Measurements from ENCODE around the gene PSMD13. TPM values are rescaled to one million over a fixed set of nuclear protein-coding genes. Genes with fewer than 3 reads are reported as not detected.

PSMD13 gene
- total RNA-seq, 1 donor from 2014 or later: 136 TPM

DNA sequence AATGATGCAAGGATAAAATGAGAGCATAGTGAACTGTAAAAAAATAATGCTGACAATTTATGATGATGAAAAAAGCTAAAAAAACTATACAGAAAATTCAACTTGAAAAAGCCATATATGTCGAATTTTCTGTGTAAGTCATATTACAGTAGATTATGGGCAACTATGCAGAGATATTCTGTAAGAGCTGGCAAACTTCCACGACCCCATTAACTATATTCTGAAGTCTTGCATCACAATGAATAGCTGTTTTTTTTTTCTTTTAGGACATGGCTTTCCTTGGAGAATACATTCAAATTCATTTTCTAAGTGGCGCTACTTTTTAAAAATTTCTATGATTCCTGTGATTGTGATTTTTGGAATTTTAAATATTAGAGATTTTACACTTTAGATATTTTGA is 18.4 kb downstream of the PSMD13 start:
- Mint-ChIP-seq H3K9me3 (ENCODE audit: unreplicated experiment) (peaks cover 12% of the 10 kb centered on the region), H3K4me1 (ENCODE audit: low read depth, unreplicated experiment) (peaks cover 27% of the 10 kb centered on the region), H3K27me3 (ENCODE audit: unreplicated experiment) (peaks cover 6% of the 10 kb centered on the region)

DNA sequence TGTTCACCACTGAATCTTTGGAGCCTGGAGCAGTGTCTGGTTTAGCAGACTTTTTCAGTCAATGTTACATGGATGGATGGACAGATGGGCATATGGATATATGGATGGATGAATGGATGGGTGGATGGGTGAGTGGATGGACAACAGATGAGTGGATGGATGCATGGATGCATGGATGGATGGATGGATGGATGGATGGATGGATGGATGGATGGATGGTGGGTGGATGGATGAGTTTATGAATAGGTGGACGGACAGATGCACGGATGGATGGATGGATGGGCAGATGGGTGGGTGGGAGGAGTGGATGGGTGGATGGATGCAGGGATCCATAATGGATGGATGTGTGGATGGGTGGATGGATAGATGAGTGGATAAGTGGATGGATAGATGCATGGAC is 19.0 kb downstream of the PSMD13 start:
- TF ChIP-seq, protein P1, sequence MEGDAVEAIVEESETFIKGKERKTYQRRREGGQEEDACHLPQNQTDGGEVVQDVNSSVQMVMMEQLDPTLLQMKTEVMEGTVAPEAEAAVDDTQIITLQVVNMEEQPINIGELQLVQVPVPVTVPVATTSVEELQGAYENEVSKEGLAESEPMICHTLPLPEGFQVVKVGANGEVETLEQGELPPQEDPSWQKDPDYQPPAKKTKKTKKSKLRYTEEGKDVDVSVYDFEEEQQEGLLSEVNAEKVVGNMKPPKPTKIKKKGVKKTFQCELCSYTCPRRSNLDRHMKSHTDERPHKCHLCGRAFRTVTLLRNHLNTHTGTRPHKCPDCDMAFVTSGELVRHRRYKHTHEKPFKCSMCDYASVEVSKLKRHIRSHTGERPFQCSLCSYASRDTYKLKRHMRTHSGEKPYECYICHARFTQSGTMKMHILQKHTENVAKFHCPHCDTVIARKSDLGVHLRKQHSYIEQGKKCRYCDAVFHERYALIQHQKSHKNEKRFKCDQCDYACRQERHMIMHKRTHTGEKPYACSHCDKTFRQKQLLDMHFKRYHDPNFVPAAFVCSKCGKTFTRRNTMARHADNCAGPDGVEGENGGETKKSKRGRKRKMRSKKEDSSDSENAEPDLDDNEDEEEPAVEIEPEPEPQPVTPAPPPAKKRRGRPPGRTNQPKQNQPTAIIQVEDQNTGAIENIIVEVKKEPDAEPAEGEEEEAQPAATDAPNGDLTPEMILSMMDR (IDR thresholded peaks at IDR 0.05; ENCODE audit: partially characterized antibody, unreplicated experiment): no peak
- no peak for DNase-seq
- Mint-ChIP-seq H3K27me3 (ENCODE audit: unreplicated experiment) (peaks cover 6% of the 10 kb centered on the region), H3K4me1 (ENCODE audit: low read depth, unreplicated experiment) (peaks cover 27% of the 10 kb centered on the region), H3K27ac (ENCODE audit: unreplicated experiment) (no peak overlapping the region), H3K36me3 (ENCODE audit: unreplicated experiment) (peaks cover 8% of the 10 kb centered on the region), H3K9me3 (ENCODE audit: unreplicated experiment) (peaks cover 12% of the 10 kb centered on the region), H3K4me3 (ENCODE audit: unreplicated experiment) (no peak overlapping the region)

More for the DNA sequence above, 18.4 kb downstream of the PSMD13 start:
- Mint-ChIP-seq H3K36me3 (ENCODE audit: unreplicated experiment) (peaks cover 8% of the 10 kb centered on the region), H3K4me3 (ENCODE audit: unreplicated experiment) (no peak overlapping the region), H3K27ac (ENCODE audit: unreplicated experiment) (no peak overlapping the region)
- DNase-seq: no peak
- TF ChIP-seq, protein P1 (IDR thresholded peaks at IDR 0.05; ENCODE audit: partially characterized antibody, unreplicated experiment): no peak

DNA sequence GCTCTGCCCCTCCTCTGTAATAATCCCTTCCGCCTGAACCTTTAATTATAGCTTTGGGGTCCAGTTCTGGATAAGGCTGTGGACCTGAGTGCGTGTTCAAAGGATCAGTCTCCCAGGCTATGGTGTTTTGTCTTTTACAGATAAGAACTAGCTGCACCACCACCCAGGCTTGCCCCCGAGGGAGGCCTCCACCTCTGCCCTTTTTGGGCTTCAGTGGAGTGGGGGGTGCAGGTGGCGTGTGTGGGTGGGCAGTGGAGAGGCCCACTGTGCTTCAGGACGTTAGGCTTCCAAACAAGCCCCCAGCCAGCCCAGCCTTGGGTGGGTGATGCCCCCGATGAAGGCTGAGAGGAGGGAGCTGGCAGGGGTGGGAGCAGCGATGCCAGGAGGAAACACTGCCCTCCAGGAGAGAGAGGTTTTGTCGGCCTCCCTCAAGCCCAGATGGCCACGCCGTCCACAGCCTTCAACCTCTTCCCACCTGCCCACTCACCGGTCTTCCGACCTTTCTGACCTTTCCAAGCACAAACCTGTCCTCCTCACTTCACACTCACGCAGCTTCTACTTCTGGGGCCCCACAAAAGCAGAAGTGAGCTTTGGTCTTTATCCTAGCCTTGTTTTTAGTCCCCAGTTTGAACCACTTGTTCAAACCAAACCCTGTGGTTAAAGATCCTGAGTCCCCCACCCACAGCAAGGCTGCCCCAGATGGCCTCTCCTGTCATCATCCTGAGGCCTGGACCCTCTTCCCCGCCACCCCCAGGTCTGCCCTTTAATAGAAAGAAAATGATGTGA is 20.4 kb downstream of the PSMD13 start:
- no peak overlapping the region for H3K27ac Mint-ChIP-seq (ENCODE audit: unreplicated experiment)
- peaks cover 3% of the 10 kb centered on the region for H3K27me3 Mint-ChIP-seq (ENCODE audit: unreplicated experiment)
- H3K4me3 Mint-ChIP-seq (ENCODE audit: unreplicated experiment): no peak overlapping the region
- H3K4me1 Mint-ChIP-seq (ENCODE audit: low read depth, unreplicated experiment): peaks cover 15% of the 10 kb centered on the region
- H3K9me3 Mint-ChIP-seq (ENCODE audit: unreplicated experiment): peaks cover 7% of the 10 kb centered on the region
- TF ChIP-seq, protein P1 (IDR thresholded peaks at IDR 0.05; ENCODE audit: partially characterized antibody, unreplicated experiment): no peak
- H3K36me3 Mint-ChIP-seq (ENCODE audit: unreplicated experiment): peaks cover 10% of the 10 kb centered on the region
- no peak for DNase-seq

DNA sequence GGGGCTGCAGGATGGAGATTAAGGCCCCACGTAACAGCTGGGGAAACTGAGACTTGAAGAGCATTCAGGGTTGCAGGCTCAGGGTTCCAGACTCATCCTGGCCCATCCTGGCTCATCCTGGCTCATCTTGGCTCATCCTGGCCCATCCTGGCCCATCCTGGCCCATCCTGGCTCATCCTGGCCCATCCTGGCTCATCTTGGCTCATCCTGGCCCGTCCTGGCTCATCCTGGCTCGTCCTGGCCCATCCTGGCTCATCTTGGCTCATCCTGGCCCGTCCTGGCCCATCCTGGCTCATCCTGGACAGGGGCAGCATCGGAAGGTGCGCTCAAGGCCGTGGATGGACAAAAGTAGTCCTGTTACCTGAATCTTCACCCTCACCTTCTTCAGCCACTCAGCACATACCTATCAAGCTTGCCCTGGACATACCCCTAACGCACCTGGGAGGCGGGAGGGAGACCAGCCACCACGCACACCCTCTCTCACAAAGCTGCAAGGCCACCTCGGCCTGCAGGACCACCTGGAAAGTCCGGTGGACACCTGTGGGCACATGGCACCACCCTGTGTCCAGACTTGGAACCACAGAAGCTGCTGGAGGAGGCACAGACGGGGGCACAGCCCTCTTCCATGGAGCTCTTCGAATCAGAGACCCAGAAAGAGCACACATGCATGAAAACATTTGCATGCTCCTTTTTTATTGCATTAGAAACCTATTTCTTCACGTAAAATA is 21.2 kb downstream of the PSMD13 start:
- Mint-ChIP-seq H3K36me3 (ENCODE audit: unreplicated experiment) (peaks cover 9% of the 10 kb centered on the region), H3K4me1 (ENCODE audit: low read depth, unreplicated experiment) (peaks cover 10% of the 10 kb centered on the region), H3K27ac (ENCODE audit: unreplicated experiment) (no peak overlapping the region), H3K9me3 (ENCODE audit: unreplicated experiment) (peaks cover 7% of the 10 kb centered on the region), H3K4me3 (ENCODE audit: unreplicated experiment) (no peak overlapping the region), H3K27me3 (ENCODE audit: unreplicated experiment) (peaks cover 3% of the 10 kb centered on the region)
- DNase-seq: no peak
- TF ChIP-seq, protein P1 (IDR thresholded peaks at IDR 0.05; ENCODE audit: partially characterized antibody, unreplicated experiment): no peak

DNA sequence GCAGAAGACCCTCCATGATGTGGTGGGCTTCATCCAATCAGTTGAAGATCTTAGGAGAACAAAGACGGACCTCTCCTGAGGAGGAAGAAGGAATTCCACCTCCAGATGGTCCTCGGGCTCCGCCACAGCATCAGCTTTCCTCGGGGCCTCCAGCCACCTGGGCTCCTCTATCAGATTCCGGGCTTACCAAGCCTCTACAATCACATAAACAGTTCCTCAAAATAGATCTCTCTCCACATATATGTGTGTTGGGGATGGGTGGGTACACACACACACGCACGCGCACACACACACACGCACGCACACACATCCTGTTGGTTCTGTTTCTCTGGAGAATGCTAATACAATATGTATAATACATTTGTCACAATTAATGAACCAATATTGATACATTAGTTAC is 22.6 kb downstream of the PSMD13 start:
- Mint-ChIP-seq H3K27ac (ENCODE audit: unreplicated experiment) (no peak overlapping the region), H3K4me1 (ENCODE audit: low read depth, unreplicated experiment) (no peaks in the 10 kb centered on the region), H3K9me3 (ENCODE audit: unreplicated experiment) (peaks cover 7% of the 10 kb centered on the region), H3K36me3 (ENCODE audit: unreplicated experiment) (peaks cover 9% of the 10 kb centered on the region), H3K27me3 (ENCODE audit: unreplicated experiment) (peaks cover 3% of the 10 kb centered on the region), H3K4me3 (ENCODE audit: unreplicated experiment) (no peak overlapping the region)
- DNase-seq: no peak
- TF ChIP-seq, protein P1 (IDR thresholded peaks at IDR 0.05; ENCODE audit: partially characterized antibody, unreplicated experiment): no peak
